WTC11 (cell line): ENCODE measurements around the gene PCDHA1. TPM values are rescaled to one million over a fixed set of nuclear protein-coding genes. Genes with fewer than 3 reads are reported as not detected.

ENCODE experiments used
- ATAC-seq: fragments of 200-7000 bp; cut with Tn5 transposase; 2 replicates; pipeline ENCODE4 v1.10.0; 2021; ENCODE audit warnings: mild to moderate bottlenecking, moderate library complexity
- CTCF ChIA-PET: fragments of 300-600 bp; sonication (Branson Sonifier 250); formaldehyde crosslinking; loops from one replicate; lab custom pipeline; 2021; ENCODE audit warnings: antibody characterized with exemption; lab: Charles Lee
- POLR2A ChIA-PET: fragments of 350-600 bp; sonication (Branson Sonifier 250); formaldehyde crosslinking; loops from one replicate; lab custom pipeline; 2021; ENCODE audit warnings: antibody characterized with exemption; lab: Charles Lee
- DNase-seq: peaks from one replicate; pipeline ENCODE4 v3.0.0; 2021; ENCODE audit warnings: low spot score
- H3K27ac Mint-ChIP-seq: 2 replicates; pipeline ENCODE4 v1.8.0; 2021; ENCODE audit warnings: mixed read lengths
- H3K27me3 Mint-ChIP-seq: 2 replicates; pipeline ENCODE4 v1.8.0; 2021; ENCODE audit warnings: low read depth, mild to moderate bottlenecking, moderate library complexity, mixed read lengths
- H3K36me3 Mint-ChIP-seq: 2 replicates; pipeline ENCODE4 v1.8.0; 2021; ENCODE audit warnings: mixed read lengths
- H3K4me1 Mint-ChIP-seq: 2 replicates; pipeline ENCODE4 v1.8.0; 2022; ENCODE audit warnings: mixed read lengths
- H3K4me3 Mint-ChIP-seq: 2 replicates; pipeline ENCODE4 v1.8.0; 2021; ENCODE audit warnings: mild to moderate bottlenecking, moderate library complexity, mixed read lengths
- H3K9me3 Mint-ChIP-seq: 2 replicates; pipeline ENCODE4 v1.8.0; 2021; ENCODE audit warnings: mixed read lengths
- ATF6 ChIP-seq: sonication (generic); formaldehyde crosslinking; IDR thresholded peaks from 2 replicates; pipeline ENCODE4 v1.8.1; 2023; ENCODE audit warnings: mild to moderate bottlenecking, missing genetic modification reagents
- E2F4 ChIP-seq: sonication (generic); formaldehyde crosslinking; IDR thresholded peaks from 2 replicates; pipeline ENCODE4 v1.8.1; 2022; ENCODE audit warnings: low read depth, mild to moderate bottlenecking, moderate library complexity, missing genetic modification reagents, borderline replicate concordance
- ETV6 ChIP-seq: sonication (generic); formaldehyde crosslinking; IDR thresholded peaks from 2 replicates; pipeline ENCODE4 v1.8.1; 2022; ENCODE audit warnings: mild to moderate bottlenecking, missing genetic modification reagents
- FOXK1 ChIP-seq: sonication (generic); formaldehyde crosslinking; IDR thresholded peaks from 2 replicates; pipeline ENCODE4 v1.8.0; 2022; ENCODE audit warnings: mild to moderate bottlenecking, moderate library complexity, missing genetic modification reagents
- FOXP1 ChIP-seq: sonication (generic); formaldehyde crosslinking; IDR thresholded peaks from 2 replicates; pipeline ENCODE4 v1.8.0; 2022; ENCODE audit warnings: missing genetic modification reagents, mild to moderate bottlenecking, moderate library complexity, borderline replicate concordance
- FOXP4 ChIP-seq: sonication (generic); formaldehyde crosslinking; IDR thresholded peaks from 2 replicates; pipeline ENCODE4 v1.8.0; 2022; ENCODE audit warnings: mild to moderate bottlenecking, missing genetic modification reagents
- MAX ChIP-seq: sonication (generic); formaldehyde crosslinking; IDR thresholded peaks from 2 replicates; pipeline ENCODE4 v1.8.0; 2022; ENCODE audit warnings: mild to moderate bottlenecking, missing genetic modification reagents
- NR1H2 ChIP-seq: sonication (generic); formaldehyde crosslinking; IDR thresholded peaks from 2 replicates; pipeline ENCODE4 v1.9.0; 2021; ENCODE audit warnings: mild to moderate bottlenecking, moderate library complexity, missing genetic modification reagents
- PRDM15 ChIP-seq: sonication (generic); formaldehyde crosslinking; IDR thresholded peaks from 2 replicates; pipeline ENCODE4 v1.8.0; 2022; ENCODE audit warnings: missing genetic modification reagents
- PRRX2 ChIP-seq: fragments of 250-450 bp; sonication (Bioruptor Pico); IDR thresholded peaks from 2 replicates; pipeline ENCODE4 v1.8.0; 2021; ENCODE audit warnings: mild to moderate bottlenecking
- RORB ChIP-seq: fragments of 250-450 bp; sonication (Bioruptor Pico); IDR thresholded peaks from 2 replicates; pipeline ENCODE4 v1.9.0; 2021; ENCODE audit warnings: mild to moderate bottlenecking
- SP1 ChIP-seq: sonication (generic); formaldehyde crosslinking; conservative IDR thresholded peaks from 2 replicates; pipeline ENCODE4 v1.8.1; 2022; ENCODE audit warnings: missing genetic modification reagents
- TEAD4 ChIP-seq: sonication (generic); formaldehyde crosslinking; IDR thresholded peaks from 2 replicates; pipeline ENCODE4 v1.8.0; 2022; ENCODE audit warnings: mild to moderate bottlenecking, missing genetic modification reagents
- ZNF416 ChIP-seq: fragments of 250-450 bp; sonication (Bioruptor Pico); IDR thresholded peaks from 2 replicates; pipeline ENCODE4 v1.9.0; 2021; ENCODE audit warnings: mild to moderate bottlenecking, inconsistent platforms
- total RNA-seq: library from RNA; stranded (reverse); gene quantifications from 3 replicates; pipeline ENCODE4 v1.2.3, GENCODE V29; 2021

The PCDHA1 gene
- total RNA-seq, 1 experiment from 2014 or later = 2.4 TPM

- H3K4me3 Mint-ChIP-seq = no peak overlapping the region
- TF ChIP-seq FOXP4 (no peak), SP1 (CRISPR knock-in tag) (no peak), FOXP1 (no peak)
- ChIA-PET CTCF (interaction anchor here (0.9 kb wide), 1 partner anchor 93 kb away, joined by 3 read pairs; no protein-coding TSS in a partner anchor), POLR2A (no interaction called here)
- H3K9me3 Mint-ChIP-seq = peaks cover 16% of the 10 kb centered on the region
- no peaks in the 10 kb centered on the region for H3K27me3 Mint-ChIP-seq
- peaks cover 5% of the 10 kb centered on the region; the same call in 1 of the 2 replicates for H3K36me3 Mint-ChIP-seq
- no peaks in the 10 kb centered on the region for H3K4me1 Mint-ChIP-seq
- DNase-seq (no peak), ATAC-seq (no peak)
- no peak overlapping the region for H3K27ac Mint-ChIP-seq
Measured at GRCh38 chr5:140946578-140946977, 160.6 kb downstream of the PCDHA1 start.

- H3K4me3 Mint-ChIP-seq = no peak overlapping the region
- no peak for DNase-seq
- no peaks in the 10 kb centered on the region for H3K27me3 Mint-ChIP-seq
- TF ChIP-seq ATF6 (no peak), PRRX2 (CRISPR knock-in tag) (no peak), TEAD4 (no peak), ZNF416 (CRISPR knock-in tag) (no peak), ETV6 (CRISPR knock-in tag) (no peak)
- TF ChIP-seq, all 79 proteins: peak for 0
- no peak for ATAC-seq
- peaks cover 12% of the 10 kb centered on the region for H3K4me1 Mint-ChIP-seq
- ChIA-PET CTCF (interaction anchor here (0.9 to 1.3 kb wide), 2 partner anchors 38 to 89 kb away, joined by 3 to 5 read pairs; no protein-coding TSS in a partner anchor), POLR2A (no interaction called here)
- peaks cover 25% of the 10 kb centered on the region for H3K9me3 Mint-ChIP-seq
- H3K36me3 Mint-ChIP-seq = 0 out of 2 replicates have a peak, but pooled peaks cover 3% of the 10 kb centered on the region
- no peak overlapping the region for H3K27ac Mint-ChIP-seq
Measured at GRCh38 chr5:140951636-140952035, 165.7 kb downstream of the PCDHA1 start.

GRCh38 chr5:140953234-140953633 is 167.3 kb downstream of the PCDHA1 start:
- Mint-ChIP-seq H3K4me3 (no peak overlapping the region), H3K27ac (peak overlapping the region; percentile 26; the same call in 1 of the 2 replicates), H3K27me3 (no peaks in the 10 kb centered on the region), H3K9me3 (peaks cover 25% of the 10 kb centered on the region), H3K36me3 (0 out of 2 replicates have a peak, but pooled peaks cover 3% of the 10 kb centered on the region), H3K4me1 (peaks cover 12% of the 10 kb centered on the region)
- ChIA-PET CTCF (interaction anchor here (0.5 to 1.5 kb wide), 4 partner anchors 14 to 138 kb away, joined by 3 to 5 read pairs (median 4); partner anchors contain the start of gene PCDHAC2), POLR2A (interaction anchor here (0.6 kb wide), 1 partner anchor 49 kb away, joined by 3 read pairs; no protein-coding TSS in a partner anchor)
- DNase-seq (no peak), ATAC-seq (peak; percentile 77)
- TF ChIP-seq E2F4 (CRISPR knock-in tag) (no peak), FOXK1 (CRISPR knock-in tag) (no peak), PRDM15 (CRISPR knock-in tag) (no peak), MAX (CRISPR knock-in tag) (no peak), RORB (CRISPR knock-in tag) (no peak), NR1H2 (no peak)
